ENCODE measurements around the gene NME4.

- TF ChIP-seq CTCF (conservative IDR thresholded peaks at IDR 0.05 in 1 of 2, IDR thresholded peaks at IDR 0.05 in 1 of 2; ENCODE audit: low read depth in 1 of 2, low read length in 2 of 2) (no peak), EZH2 (IDR thresholded peaks at IDR 0.05; ENCODE audit: low read length, missing control alignments) (no peak)
These were observed 10.3 kb downstream of the NME4 start for GRCh38 chr16:407253-407652.
